Stimulated activated CD8-positive, alpha-beta memory T cell treated with anti-CD3 and anti-CD28 coated beads, Interleukin-4, amount 100 ng/mL, for 24 hours (primary cell): ENCODE data around the gene SLC22A17.

Experiments used
- DNase-seq: peaks from one replicate; pipeline ENCODE4 v3.0.0-alpha.2; 2020; ENCODE audit warnings: low read depth

Gene SLC22A17

DNA sequence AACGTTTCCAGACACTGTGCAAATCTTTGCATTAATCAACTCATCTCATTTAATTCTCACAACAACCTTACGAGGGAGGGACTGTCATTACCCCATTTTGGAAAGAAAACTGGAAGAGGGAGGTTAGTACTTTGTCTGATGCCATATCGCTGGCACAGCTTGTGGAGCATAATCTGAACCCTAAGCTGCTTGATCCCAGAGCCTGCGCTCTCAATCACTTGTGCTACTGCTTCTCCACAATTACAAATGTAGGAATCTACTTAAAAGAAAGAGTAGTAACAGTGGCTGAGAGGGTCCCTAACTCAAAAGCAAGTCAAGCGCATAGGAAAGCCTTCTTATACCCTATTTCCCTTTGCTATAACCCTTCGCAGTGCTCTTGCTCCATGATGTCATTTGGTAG lies 9.1 kb upstream of the SLC22A17 start:
- DNase-seq: no peak

DNA sequence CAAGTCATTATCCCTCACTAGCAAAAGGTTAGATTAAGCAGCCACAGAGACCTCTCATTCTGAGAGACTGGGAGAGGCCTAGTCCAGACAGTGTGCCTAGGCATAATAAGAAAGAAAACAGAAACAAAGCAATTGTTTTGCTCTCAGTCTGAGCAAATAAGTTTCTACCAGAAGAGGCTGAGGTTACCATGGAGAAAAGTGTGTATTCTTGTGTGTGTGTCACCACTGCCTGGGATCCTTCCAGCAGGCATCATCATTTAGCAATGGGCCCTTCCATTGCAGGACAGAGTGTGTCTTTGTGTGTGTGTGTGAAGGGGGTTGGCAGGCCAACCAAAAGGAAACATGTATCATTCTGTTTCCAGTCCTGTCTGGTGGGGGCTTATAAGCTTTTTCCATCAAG lies 8.6 kb upstream of the SLC22A17 start:
- DNase-seq: no peak

DNA sequence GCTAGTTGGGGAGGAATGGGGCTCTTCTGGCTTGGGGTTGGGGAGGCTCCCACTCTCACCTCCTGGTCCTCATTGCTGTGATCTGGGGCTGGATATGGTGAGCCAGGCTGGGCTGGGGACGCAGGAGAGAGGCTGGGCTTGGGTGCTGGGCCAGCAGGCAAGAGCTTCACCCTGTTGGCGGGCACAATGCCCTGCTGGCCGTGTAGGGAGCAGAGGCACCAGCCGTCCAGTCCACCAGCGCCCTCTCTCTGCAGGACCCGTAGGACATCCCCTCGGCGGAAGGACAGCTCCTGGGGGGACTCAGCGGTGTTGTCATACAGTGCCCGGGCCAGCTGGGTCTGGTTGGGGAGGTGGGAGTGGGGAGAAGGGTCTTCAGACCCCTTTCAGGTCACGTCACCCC lies 7.8 kb upstream of the SLC22A17 start:
- no peak for DNase-seq

DNA sequence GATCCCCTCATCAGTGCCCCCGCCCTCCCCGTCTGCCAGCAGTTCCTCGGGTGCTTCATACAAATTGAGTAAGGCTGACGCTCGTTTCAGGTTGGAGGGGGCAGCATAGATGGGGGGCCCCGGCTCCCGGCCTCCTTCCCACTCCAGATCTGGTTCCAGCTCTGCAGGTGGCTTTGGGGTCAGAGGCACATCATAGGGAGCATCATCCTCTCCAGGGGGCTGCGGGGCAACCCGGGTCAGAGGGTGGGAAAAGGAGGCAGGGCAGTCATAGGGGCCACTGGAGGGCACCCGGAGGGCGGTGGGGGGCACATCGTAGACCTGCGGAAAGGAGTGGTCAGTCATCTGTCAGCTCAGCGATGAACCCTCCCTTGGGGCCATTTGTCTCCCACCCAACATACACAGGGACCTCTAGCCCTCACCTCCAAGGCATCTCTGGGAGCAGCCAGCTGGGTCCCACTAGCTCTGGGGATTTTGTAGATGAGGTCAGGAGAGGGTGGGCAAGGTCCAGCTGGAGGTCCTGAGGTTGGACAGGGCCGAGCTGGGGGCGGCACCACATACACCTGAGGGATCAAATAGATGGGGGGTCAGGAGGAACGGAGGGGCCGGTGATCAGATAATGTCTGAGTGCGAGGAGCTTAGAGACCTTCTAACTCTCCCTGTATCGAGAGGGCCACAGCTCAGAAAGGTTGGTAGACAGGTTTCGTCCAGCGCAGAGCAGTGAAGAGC lies 7.2 kb upstream of the SLC22A17 start:
- no peak for DNase-seq

DNA sequence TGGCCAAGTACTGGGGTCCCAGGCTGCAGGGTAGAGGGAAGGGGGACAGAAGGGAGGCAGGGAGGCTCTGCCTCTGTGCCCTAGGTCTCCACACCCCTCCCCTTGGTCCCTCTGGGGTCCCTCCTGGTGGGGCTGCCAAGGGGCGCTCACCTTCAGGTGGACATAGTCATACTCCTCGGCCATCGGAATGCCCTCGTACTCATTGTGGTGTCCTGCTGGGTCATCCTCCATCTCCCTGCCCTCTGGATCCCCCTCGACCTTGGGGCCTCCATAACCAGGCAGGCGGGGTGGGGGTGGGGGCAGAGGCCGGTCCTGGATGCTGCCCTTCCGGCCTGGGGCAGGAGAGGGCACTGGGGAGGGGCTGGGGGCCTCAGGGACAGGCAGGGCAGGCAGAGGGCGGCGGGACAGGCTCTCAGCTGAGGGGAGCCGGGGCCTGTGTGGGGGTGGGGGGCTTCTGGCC lies 6.5 kb upstream of the SLC22A17 start:
- DNase-seq: no peak

DNA sequence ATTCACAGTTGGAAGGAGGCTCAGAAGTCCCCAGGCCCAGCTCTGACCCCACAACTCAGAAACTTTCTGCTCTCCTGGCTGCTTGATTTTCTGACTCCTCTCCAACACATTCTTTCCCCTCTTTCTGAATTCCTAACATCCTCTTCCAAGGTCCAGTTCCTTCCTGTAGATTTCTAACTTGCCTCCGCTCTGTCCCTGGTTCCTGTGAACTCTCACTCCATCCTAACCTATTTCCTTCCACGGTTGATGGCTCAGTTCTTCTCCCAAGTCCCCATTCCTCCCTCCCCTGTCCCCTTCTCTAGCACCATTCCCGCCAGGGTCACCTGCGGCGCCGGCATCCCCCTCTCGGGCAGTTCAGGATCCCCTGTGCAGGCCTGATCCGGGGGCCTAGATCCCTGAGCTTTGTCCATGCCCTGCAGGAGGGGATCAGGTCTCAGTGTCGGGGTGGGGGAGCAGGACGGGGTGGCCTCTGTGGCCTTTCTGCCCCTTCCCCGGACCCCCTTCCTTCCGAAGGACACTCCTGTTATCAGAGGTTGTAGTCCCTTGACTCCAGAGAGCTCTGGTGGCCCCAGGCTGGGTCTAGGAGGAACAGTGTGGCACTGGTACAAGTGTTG lies 6.0 kb upstream of the SLC22A17 start:
- DNase-seq: no peak

DNA sequence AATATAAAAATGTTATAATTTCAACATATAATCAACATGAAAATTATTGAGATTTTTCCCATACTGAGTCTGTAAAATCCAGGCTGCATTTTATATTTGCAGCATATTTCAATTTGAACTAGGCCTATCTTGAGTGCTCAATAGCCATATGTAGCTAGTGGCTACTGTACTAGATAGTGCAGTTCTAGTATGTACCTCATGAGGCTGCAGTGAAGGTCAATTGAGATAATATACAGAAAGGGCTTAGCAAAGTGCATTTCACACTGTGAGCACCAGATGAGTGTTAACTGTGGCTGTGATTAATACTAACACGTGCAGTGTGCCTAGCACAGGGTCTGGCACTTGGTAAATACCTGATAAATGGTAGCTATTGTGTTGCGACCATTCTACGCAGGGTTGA lies 5.4 kb upstream of the SLC22A17 start:
- no peak for DNase-seq

DNA sequence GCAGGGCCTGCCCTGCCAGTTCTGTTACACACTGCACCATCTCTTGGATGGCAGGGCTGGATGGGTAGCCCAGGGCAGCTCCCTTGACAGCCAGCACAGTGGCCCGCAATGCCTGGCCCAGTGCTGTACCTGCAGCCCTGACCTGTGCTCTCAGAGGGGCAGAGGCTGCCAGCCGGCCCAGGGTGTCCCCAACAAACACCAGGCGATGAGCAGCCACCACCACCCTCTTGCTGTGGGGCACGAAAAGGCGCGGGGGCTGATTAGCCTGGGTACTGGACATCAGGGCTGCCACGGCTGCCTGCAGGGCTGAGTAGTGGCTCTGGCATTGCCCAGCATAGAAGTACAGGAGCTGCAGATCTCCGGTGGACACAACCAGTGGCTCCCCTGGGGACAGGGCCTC lies 4.6 kb upstream of the SLC22A17 start:
- no peak for DNase-seq

DNA sequence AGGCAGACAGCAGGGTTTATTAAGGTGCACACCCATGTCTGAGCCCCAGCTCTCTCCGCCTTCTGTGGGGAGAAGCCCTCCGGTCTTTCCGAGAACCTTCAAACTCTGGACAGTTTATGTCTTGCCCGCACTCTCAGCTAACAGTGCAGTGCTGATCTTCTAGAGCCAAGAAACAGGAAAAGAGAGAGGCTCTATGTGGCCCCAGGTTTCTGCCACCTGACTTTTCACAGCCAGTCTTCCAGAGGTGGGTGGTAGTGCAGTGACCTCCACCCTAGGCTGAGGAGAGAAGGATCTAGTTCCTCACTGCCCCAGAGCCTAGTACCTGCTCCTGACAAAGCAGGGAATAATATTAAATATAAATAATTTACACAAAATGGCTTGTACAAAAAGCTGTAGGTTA lies 4.0 kb upstream of the SLC22A17 start:
- no peak for DNase-seq

DNA sequence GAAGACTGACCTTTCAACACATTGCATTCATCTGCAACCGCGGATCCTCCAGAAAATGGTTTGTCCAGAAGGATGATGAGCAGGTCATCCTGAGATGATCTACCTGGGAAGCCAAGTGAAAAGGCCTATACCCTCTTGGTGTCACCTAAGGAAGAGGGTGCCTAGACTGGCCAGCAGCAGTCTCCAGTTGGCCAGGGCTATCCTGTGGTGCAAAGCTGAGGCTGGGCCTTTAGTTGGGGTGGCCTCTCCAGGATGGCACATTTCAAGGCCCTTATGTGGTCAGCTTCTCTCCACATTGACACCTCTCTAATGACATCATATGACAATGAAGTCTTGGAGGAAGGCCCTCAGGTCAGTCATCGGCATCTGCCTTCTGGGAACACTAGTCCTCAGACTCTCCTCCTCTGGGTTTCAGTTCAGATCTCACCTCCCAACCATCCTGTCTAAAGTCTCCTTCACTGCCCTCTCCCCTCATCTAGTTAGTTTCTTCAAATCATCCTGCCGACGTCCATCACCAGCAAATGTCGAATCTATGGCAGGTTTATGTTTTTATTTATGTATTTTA lies 3.3 kb upstream of the SLC22A17 start:
- no peak for DNase-seq

DNA sequence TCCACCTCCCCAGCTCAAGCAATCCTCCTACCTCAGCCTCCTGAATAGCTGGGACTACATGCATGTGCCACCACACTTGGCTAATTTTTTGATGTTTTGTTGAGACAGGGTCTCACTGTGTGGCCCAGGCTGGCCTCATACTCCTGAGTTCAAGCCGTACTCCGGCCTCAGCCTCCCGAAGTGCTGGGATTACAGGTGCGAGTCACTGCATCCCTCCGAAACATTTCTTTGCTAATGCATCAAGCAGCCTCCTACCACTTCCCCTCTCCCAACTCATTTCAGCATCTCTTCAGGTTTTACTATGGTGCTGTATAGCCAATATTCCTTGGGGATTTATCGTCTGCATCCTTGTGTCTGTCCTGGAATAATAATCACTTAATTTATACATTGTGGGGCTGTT lies 2.3 kb upstream of the SLC22A17 start:
- DNase-seq: no peak

DNA sequence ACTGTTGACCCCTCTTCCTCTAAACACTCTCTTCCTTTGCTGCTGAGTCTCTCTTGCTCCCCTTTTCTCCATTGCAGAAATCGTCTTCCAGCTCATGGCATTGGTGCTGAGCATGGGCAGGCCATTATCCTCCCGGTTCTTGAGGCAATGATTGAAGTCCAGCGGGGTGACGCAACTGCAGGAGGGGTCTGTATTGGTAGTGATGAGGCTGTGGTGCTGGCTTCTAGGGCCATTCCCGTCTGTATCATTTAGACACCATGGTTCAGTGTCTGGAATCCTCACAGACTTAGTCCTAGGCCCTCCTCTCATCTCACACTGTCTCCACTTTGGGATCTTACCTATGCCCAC lies 720 bp upstream of the SLC22A17 start:
- no peak for DNase-seq

DNA sequence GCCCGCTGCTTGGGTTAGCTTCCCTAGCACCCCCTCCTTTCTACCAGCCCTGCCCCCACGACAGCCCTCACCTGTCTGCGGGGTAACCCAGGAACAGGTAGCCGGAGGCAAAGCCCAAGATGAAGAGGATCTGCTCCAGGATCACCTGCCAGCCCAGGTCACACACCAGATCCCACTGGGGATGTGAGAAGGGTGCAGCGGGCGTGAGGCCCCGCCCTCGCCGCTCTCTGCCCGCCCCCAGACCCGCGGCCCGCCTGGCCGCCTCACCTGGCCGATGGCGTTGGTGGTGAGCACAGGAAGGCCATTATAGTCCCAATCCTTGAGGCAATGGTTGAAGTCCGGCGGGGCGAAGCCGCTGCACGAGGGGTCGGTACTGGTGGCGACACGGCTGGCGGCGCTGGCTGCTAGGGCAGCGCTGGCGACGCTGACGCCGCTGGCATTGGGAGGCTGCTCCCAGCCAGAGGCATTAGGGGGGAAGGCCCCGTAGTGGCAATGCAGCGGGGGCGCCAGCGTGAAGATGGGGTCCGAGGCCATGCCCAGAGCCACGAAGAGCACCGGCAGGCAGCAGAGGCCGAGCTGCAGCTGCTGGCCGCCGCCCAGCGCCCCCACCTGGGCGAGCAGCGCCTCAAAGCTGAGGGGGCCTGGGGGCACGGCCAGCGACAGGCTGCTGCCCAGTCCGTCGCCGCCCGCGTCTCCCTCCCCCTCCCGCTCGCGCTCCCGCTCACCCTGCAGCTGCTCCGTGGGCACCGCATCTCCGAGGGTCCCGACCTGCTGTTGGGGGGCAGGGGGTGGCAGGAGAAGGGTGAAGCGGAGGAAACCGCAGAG lies 794 bp downstream of the SLC22A17 start:
- no peak for DNase-seq

DNA sequence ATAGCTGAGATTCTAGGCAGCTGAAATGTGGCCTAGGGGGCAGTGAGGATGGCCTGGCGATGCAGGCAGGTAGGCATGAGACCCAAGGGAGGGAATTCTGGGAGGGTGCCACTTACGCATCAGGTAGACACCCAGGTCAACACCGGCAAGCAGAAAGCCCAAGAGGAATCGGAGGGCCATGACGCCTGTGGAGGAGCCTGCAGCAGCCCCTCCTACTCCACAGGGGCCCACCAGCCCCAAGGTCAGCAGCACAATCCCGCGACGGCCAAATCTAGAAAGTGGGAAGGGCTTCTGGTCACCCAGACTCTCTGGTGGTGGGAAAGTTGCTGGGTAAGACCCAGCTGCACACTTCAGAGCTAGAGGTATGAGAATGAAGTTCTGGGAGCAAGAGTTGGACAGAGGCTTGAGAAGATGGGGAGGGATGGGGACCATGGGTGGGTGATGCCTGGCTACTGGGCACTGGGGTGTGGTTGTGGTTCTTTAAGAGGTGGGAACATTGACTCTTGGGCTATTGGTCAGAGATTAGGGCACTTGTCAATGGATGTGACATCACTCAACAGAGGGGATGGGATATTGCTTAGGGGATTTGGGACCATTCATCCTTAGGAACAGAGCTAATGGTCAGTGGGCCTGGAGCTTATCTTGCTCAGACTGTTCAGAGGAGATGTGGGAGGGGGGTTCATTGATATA lies 3.4 kb downstream of the SLC22A17 start:
- DNase-seq: no peak

DNA sequence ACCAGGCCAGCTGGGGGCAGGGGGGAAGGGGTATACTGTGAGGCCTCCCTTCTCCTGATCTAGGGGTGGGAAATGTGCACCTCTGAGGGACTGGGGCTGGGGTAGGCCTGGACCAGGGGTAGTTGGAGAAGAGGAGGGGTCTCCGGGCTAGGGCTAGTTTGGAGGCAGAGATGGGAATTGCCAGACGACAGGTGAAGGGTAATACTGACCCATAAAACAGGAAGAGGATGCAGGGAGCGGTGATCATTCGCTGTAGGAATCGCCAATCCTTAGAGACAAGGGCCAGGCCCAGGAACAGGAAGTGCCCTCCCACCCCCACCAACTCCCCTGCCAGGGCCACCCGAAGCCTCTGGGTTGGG lies 4.4 kb downstream of the SLC22A17 start:
- DNase-seq: no peak

DNA sequence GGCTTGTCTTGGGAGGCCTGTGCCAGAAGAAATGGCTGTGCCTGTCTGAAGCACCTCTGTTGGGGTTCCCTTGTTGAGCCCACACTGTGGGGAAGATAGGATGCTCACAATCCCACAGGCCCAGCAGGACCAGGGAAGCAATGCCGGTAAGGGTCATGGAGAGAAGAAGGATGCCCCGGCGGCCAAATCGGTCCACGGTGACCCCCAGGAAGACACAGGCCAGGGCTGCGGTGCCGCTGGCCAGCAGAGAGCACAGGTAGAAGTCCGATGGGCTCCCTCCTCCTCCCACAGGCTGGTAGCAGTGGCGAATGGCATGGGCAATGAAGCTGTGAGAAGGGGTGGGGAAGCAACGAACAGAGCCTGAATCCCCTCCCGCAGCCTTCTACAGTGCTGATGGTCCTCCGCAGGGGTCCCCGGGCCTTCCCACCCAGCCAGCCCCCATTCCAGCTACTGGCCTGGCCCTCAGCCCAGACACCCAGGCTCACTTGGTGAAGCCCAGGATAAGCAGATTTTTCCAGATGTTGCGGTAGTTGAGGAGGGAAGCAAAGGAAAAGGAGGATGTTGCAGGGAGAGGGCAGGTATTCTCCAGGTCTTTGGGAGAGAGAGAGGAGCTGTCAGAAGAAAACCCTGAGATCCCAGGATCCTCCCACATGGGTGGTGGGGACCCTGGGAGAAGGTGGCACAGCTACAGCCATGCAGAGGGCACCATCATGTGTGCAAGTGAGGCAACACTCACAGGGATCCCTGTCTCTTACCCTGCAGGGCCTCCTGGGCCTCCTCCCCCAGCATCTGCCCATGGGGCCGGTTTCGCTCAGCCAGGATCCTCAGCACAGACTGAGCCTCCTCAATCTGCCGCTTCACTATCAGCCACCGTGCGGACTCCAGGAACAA lies 5.0 kb downstream of the SLC22A17 start:
- no peak for DNase-seq

DNA sequence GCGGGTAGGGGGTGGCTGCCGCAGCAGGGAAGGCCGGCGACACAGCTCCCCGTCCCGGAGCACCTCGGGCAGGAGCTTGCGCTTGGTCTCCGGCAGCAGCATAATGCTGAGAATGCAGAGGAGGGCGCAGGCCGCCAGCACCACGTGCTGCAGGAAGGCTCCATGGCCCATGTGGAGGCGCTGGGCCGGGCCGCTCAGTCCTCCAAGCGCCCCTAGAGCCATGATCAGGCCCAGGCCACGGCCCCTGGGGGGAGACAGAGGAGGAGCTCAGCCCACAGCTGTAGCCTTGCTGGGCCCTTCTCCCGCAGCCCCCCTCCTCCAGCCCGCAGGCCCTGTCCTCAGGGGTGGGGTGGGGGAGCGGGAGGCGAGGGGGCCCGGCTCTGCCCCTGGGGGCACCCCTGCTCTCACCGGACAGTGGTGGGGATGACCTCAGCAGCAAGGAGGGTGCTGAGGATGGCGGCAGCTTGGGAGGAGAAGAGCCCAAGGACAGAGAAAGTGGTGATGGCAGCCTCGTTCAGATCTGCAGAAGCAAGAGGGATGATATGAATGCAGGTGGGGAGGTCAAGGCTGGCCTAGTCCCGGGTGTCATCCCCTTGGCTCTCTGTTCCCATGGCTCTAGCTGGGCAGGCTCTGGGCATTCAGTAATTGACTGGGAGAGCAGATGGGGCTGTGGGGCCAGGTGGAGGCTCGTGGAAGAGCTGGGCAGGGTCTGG lies 5.8 kb downstream of the SLC22A17 start:
- no peak for DNase-seq

DNA sequence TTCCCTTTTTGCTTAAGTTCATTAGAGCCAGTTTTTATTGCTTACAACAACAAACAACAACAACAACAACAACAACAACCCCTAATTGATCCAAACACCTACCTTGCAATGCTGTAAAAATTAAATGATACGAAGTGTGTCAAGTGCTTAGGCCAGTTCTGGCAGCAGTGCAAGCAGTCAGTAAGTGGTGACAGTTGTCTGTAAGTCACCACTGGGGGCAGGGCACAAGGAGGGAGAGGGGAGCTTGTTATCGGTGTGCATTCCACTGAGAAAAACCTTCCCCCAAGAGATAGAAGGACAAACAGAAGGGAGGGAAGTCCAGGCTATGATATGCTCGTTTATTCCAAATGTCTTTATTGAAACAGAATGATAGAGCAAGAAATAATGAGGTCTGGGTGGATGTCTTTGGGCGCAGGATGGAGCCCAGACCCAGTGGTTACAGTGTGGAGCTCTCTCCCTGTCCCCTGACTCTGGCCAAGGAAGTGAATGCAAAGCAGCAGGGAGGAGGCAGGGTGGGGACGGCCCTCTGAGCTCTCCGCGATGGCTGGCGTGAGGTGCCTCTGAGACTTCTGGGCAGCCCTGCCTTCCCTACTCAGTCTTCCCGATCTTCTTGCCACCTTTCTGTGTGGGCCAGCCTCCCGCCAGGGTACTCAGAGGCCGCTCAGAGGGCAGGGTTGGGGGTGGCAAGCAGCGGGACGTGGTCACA lies 6.5 kb downstream of the SLC22A17 start:
- DNase-seq: no peak

DNA sequence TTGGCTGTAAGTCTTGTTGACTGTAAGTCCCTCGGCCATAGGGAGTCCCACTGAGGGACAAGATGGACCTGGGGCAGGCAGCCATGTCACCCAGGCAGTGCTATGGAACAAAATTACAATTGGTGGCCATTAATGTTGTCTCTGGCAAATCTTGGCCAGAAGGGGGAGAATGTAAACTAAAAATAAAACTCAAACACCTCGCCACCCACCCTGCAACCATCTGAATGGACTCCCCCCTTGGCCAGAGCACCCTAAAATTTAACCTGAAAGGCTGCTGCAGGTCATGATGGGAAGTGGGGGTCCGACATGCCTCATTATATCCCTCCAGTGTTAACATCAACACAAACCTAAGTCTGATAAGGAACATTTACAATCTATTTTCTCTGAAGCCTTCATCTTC lies 8.2 kb downstream of the SLC22A17 start:
- DNase-seq: no peak
